ENCODE results near the gene DHFR2.

DNA sequence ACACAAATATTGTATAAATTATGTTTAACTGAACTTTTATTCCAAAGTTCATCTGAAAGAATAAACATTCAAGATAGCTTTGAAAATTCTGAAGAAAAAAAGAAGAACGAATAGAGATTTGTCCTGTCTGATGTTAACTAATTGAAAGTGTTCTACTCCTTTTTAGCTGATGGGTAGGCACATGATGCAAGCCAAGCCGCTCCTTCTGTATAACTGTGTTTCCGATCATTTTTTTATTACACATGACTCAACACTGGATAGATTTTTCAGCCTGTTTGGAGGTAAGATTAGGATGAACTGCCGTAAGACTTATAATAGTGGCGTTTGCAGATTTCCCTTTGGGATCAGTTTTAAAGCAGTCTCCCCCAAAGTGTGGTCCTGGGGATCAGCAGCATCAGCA, 19.2 kb upstream of the DHFR2 start:
- TF ChIP-seq POLR2AphosphoS5 (IDR thresholded peaks at IDR 0.05) (no peak), POLR2A (IDR thresholded peaks at IDR 0.05) (no peak), EP300 (IDR thresholded peaks at IDR 0.05; ENCODE audit: low read depth) (no peak)
- TF ChIP-seq, protein P1, sequence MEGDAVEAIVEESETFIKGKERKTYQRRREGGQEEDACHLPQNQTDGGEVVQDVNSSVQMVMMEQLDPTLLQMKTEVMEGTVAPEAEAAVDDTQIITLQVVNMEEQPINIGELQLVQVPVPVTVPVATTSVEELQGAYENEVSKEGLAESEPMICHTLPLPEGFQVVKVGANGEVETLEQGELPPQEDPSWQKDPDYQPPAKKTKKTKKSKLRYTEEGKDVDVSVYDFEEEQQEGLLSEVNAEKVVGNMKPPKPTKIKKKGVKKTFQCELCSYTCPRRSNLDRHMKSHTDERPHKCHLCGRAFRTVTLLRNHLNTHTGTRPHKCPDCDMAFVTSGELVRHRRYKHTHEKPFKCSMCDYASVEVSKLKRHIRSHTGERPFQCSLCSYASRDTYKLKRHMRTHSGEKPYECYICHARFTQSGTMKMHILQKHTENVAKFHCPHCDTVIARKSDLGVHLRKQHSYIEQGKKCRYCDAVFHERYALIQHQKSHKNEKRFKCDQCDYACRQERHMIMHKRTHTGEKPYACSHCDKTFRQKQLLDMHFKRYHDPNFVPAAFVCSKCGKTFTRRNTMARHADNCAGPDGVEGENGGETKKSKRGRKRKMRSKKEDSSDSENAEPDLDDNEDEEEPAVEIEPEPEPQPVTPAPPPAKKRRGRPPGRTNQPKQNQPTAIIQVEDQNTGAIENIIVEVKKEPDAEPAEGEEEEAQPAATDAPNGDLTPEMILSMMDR (IDR thresholded peaks at IDR 0.05), result no peak
